Tibial nerve (tissue), 4 donors: Measurements from ENCODE around the gene GANAB.

Source experiments
- CTCF ChIP-seq, 5 experiments: fragments of 200-600 bp in 3 of 5; fragments of 450-650 bp in 2 of 5; sonication (generic) in 3 of 5; IDR thresholded peaks; one replicate each; pipeline ENCODE4 v1.5.1; 2016 to 2019; ENCODE audit warnings: antibody characterized with exemption in 5 of 5, mild to moderate bottlenecking in 3 of 5, moderate library complexity in 2 of 5
- EP300 ChIP-seq, 2 donors: sonication (generic); formaldehyde crosslinking; IDR thresholded peaks; one replicate each; pipeline ENCODE4 v1.6.1; 2017; ENCODE audit warnings: antibody characterized with exemption in 2 of 2, mild to moderate bottlenecking in 1 of 2
- POLR2A ChIP-seq, 2 donors: fragments of 450-650 bp; IDR thresholded peaks; one replicate each; pipeline ENCODE4 v1.6.1; 2017; ENCODE audit warnings: antibody characterized with exemption in 2 of 2, mild to moderate bottlenecking in 2 of 2, moderate library complexity in 2 of 2

- no peak for TF ChIP-seq POLR2A (IDR thresholded peaks at IDR 0.05)
- TF ChIP-seq CTCF (IDR thresholded peaks at IDR 0.05) = no peak
- TF ChIP-seq EP300 (IDR thresholded peaks at IDR 0.05) = no peak
These were observed 46.5 kb downstream of the GANAB start for GRCh38 chr11:62599901-62600300.
